ENCODE results near the gene PWWP2A. TPM values are rescaled to one million over a fixed set of nuclear protein-coding genes. Genes with fewer than 3 reads are reported as not detected.

The PWWP2A gene
- total RNA-seq, 1 experiment from 2014 or later: 22.6 TPM

DNA sequence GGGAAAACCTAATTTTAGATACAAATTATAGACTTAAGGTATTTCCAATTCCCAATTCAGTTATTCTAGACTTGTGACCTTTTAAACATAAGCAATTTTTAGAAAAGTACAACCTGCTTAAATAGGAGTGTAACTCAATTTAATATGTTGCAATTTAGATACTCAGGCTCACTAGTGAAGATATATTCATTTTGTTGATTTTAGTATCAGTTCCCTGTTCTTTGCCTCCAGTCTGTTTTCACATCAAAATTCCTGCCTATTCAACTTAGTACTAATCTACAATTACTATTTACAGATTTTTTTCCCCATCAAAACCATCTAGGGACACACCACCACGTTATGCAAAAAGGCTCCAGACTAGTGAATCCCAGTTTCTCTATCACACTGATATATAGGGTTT, 30.4 kb downstream of the PWWP2A start:
- no peaks in the 10 kb centered on the region for H3K9me3 ChIP-seq (ENCODE audit: control insufficient read depth, insufficient read depth, low read depth, low read length)
- H3K27ac ChIP-seq (ENCODE audit: low read length): no peak overlapping the region
- DNase-seq (ENCODE audit: low read depth, low spot score) (no peak), ATAC-seq (no peak)
- peaks cover 12% of the 10 kb centered on the region for H3K36me3 ChIP-seq (ENCODE audit: control insufficient read depth, insufficient read depth, low read length)
- ChIA-PET POLR2A (no interaction called here), CTCF (no interaction called here)
- no peaks in the 10 kb centered on the region for H3K27me3 ChIP-seq (ENCODE audit: control insufficient read depth, insufficient read depth, low read length)
- peaks cover 5% of the 10 kb centered on the region for H3K4me1 ChIP-seq (ENCODE audit: control insufficient read depth, insufficient read depth, low read length)
- BruUV-seq (replicated peaks): no TSS peak
- intact Hi-C loops (cut with micrococcal nuclease; ENCODE audit: unreplicated experiment): no loop called here
- TF ChIP-seq CTCF (IDR thresholded peaks at IDR 0.05) (no peak), SIN3A (IDR thresholded peaks at IDR 0.05; ENCODE audit: borderline replicate concordance, insufficient read depth, low read depth, low read length) (no peak), POLR2AphosphoS5 (IDR thresholded peaks at IDR 0.05; ENCODE audit: low read depth, low read length) (no peak), TCF7L2 (IDR thresholded peaks at IDR 0.05; ENCODE audit: low read depth, low read length) (no peak)
- TF ChIP-seq, protein P1, sequence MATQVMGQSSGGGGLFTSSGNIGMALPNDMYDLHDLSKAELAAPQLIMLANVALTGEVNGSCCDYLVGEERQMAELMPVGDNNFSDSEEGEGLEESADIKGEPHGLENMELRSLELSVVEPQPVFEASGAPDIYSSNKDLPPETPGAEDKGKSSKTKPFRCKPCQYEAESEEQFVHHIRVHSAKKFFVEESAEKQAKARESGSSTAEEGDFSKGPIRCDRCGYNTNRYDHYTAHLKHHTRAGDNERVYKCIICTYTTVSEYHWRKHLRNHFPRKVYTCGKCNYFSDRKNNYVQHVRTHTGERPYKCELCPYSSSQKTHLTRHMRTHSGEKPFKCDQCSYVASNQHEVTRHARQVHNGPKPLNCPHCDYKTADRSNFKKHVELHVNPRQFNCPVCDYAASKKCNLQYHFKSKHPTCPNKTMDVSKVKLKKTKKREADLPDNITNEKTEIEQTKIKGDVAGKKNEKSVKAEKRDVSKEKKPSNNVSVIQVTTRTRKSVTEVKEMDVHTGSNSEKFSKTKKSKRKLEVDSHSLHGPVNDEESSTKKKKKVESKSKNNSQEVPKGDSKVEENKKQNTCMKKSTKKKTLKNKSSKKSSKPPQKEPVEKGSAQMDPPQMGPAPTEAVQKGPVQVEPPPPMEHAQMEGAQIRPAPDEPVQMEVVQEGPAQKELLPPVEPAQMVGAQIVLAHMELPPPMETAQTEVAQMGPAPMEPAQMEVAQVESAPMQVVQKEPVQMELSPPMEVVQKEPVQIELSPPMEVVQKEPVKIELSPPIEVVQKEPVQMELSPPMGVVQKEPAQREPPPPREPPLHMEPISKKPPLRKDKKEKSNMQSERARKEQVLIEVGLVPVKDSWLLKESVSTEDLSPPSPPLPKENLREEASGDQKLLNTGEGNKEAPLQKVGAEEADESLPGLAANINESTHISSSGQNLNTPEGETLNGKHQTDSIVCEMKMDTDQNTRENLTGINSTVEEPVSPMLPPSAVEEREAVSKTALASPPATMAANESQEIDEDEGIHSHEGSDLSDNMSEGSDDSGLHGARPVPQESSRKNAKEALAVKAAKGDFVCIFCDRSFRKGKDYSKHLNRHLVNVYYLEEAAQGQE (IDR thresholded peaks at IDR 0.05; ENCODE audit: insufficient read depth in 1 of 2, low read depth in 2 of 2, low read length in 1 of 2): no peak
- in situ Hi-C loops (cut with HindIII; ENCODE audit: low pct_unique_long_range_greater_than_20kb, low sequenced_read_pairs): no loop called here
- no peak overlapping the region for H3K4me3 ChIP-seq (ENCODE audit: low read depth in 2 of 2, low read length in 2 of 2)

DNA sequence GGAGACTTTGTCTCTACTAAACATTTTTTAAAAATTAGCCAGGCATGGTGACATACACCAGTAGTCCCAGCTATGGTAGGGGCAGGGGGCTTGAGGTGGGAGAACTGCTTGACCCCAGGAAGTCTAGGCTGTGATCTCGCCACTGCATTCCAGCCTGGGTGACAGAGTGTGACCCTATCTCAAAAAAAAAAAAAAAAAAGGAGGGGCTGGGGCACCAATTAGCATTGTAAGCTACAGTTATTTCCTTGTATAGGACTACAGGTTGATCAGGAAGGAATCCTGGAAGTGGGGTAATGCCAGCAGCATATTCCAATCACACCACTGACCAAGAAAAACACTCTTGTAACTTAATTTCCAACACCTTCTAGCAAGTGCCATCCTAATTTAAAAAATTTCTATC, 32.1 kb downstream of the PWWP2A start:
- Histone ChIP-seq H3K27me3 (ENCODE audit: control insufficient read depth, insufficient read depth, low read length) (no peaks in the 10 kb centered on the region), H3K36me3 (ENCODE audit: control insufficient read depth, insufficient read depth, low read length) (0 out of 2 replicates have a peak, but pooled peaks cover 3% of the 10 kb centered on the region), H3K27ac (ENCODE audit: low read length) (no peak overlapping the region), H3K4me1 (ENCODE audit: control insufficient read depth, insufficient read depth, low read length) (peaks cover 19% of the 10 kb centered on the region), H3K4me3 (ENCODE audit: low read depth in 2 of 2, low read length in 2 of 2) (no peak overlapping the region), H3K9me3 (ENCODE audit: control insufficient read depth, insufficient read depth, low read depth, low read length) (no peaks in the 10 kb centered on the region)
- TF ChIP-seq SIN3A (IDR thresholded peaks at IDR 0.05; ENCODE audit: borderline replicate concordance, insufficient read depth, low read depth, low read length) (no peak), TCF7L2 (IDR thresholded peaks at IDR 0.05; ENCODE audit: low read depth, low read length) (no peak)
- TF ChIP-seq, protein P1 (IDR thresholded peaks at IDR 0.05; ENCODE audit: insufficient read depth in 1 of 2, low read depth in 2 of 2, low read length in 1 of 2): no peak
- ChIA-PET POLR2A (interaction anchor here (0.6 kb wide), 1 partner anchor 21 kb away, joined by 3 read pairs; no protein-coding TSS in a partner anchor), CTCF (no interaction called here)
- ATAC-seq (no peak), DNase-seq (ENCODE audit: low read depth, low spot score) (no peak)
- no TSS peak for BruUV-seq (replicated peaks)
- intact Hi-C loops (cut with micrococcal nuclease; ENCODE audit: unreplicated experiment) (no loop called here), in situ Hi-C loops (cut with HindIII; ENCODE audit: low pct_unique_long_range_greater_than_20kb, low sequenced_read_pairs) (no loop called here)
